H1 (cell line): ENCODE measurements around the gene GRIK4. TPM values are rescaled to one million over a fixed set of nuclear protein-coding genes. Genes with fewer than 3 reads are reported as not detected.

Experiments
- CTCF ChIA-PET: fragments of 300-600 bp; sonication (Branson Sonifier 250); formaldehyde crosslinking; loops from one replicate; lab custom pipeline; 2021; ENCODE audit not compliant: partially characterized antibody; lab: Charles Lee
- POLR2A ChIA-PET: fragments of 300-600 bp; sonication (Branson Sonifier 250); formaldehyde crosslinking; loops from one replicate; lab custom pipeline; 2021; ENCODE audit warnings: inconsistent platforms; ENCODE audit not compliant: partially characterized antibody; lab: Charles Lee
- DNase-seq, 2 experiments: peaks; one replicate each; pipeline versions ENCODE4 v3.0.0 to v3.0.0-alpha.2; 2010 to 2022; ENCODE audit warnings: low spot score in 2 of 2, low read depth in 1 of 2, mixed read lengths in 1 of 2
- FAIRE-seq: peaks from 2 replicates; lab custom pipeline; 2011; peaks lifted over from hg19 to GRCh38; lab: Jason Lieb, UNC
- H2AFZ ChIP-seq: 2 replicates; pipeline ENCODE4 v1.8.1; 2012; ENCODE audit warnings: low read length, inconsistent platforms
- H2AK5ac ChIP-seq: 2 replicates; pipeline ENCODE4 v1.6.1; 2013; ENCODE audit warnings: low read depth, low read length
- H2BK120ac ChIP-seq: replicated peaks from 2 replicates; pipeline ENCODE3; 2013; ENCODE audit warnings: low read depth, low read length, inconsistent platforms
- H2BK12ac ChIP-seq: 2 replicates; pipeline ENCODE4 v1.6.1; 2013; ENCODE audit warnings: low read depth, low read length
- H2BK15ac ChIP-seq: 2 replicates; pipeline ENCODE4 v1.6.1; 2013; ENCODE audit warnings: low read length
- H2BK20ac ChIP-seq: 2 replicates; pipeline ENCODE4 v1.6.1; 2013; ENCODE audit warnings: low read length
- H2BK5ac ChIP-seq: 2 replicates; pipeline ENCODE4 v1.6.1; 2013; ENCODE audit warnings: low read depth, low read length
- H3K14ac ChIP-seq: 2 replicates; pipeline ENCODE4 v1.6.1; 2013; ENCODE audit warnings: inconsistent platforms; ENCODE audit not compliant: insufficient read length
- H3K18ac ChIP-seq: 2 replicates; pipeline ENCODE4 v1.6.1; 2013; ENCODE audit warnings: low read length; ENCODE audit errors: extremely low read depth
- H3K23ac ChIP-seq: 2 replicates; pipeline ENCODE4 v1.6.1; 2013; ENCODE audit warnings: inconsistent platforms; ENCODE audit not compliant: insufficient read length
- H3K23me2 ChIP-seq: 2 replicates; pipeline ENCODE4 v1.6.1; 2013; ENCODE audit warnings: low read depth, low read length
- H3K27ac ChIP-seq: 2 replicates; pipeline ENCODE4 v1.6.1; 2011; ENCODE audit warnings: low read depth, low read length, inconsistent platforms
- H3K27me3 ChIP-seq, 4 experiments: replicated peaks in 1 of 4; 1 replicate in 1 of 4; 2 replicates in 3 of 4; pipeline versions ENCODE4 v1.6.1 to v1.8.1; 2011 to 2013; ENCODE audit warnings: low read length in 3 of 4, mild to moderate bottlenecking in 3 of 4, inconsistent platforms in 2 of 4, mixed read lengths in 2 of 4, moderate library complexity in 1 of 4; ENCODE audit not compliant: control insufficient read depth in 3 of 4, insufficient read depth in 3 of 4; ENCODE audit errors: extremely low read depth in 1 of 4
- H3K36me3 ChIP-seq, 4 experiments: 2 replicates each; pipeline versions ENCODE4 v1.6.1 to v1.8.1; 2011 to 2013; ENCODE audit warnings: mild to moderate bottlenecking in 4 of 4, low read length in 3 of 4, moderate library complexity in 2 of 4, control low read depth in 1 of 4, inconsistent platforms in 1 of 4; ENCODE audit not compliant: insufficient read depth in 4 of 4, control insufficient read depth in 2 of 4
- H3K4ac ChIP-seq: replicated peaks from 2 replicates; pipeline ENCODE3; 2013; ENCODE audit warnings: low read length, low read depth, mixed read lengths, inconsistent platforms; ENCODE audit not compliant: insufficient read length
- H3K4me1 ChIP-seq, 4 experiments: replicated peaks in 1 of 4; 1 replicate in 1 of 4; 2 replicates in 3 of 4; pipeline versions ENCODE4 v1.6.1 to v1.8.1; 2011 to 2013; ENCODE audit warnings: low read length in 3 of 4, inconsistent platforms in 2 of 4, mixed read lengths in 1 of 4; ENCODE audit not compliant: insufficient read depth in 4 of 4, control insufficient read depth in 3 of 4
- H3K4me2 ChIP-seq, 2 experiments: 2 replicates each; pipeline versions ENCODE4 v1.6.1 to v1.8.1; 2011 to 2013; ENCODE audit warnings: low read depth in 2 of 2, low read length in 2 of 2, control low read depth in 1 of 2, inconsistent platforms in 1 of 2, mild to moderate bottlenecking in 1 of 2; ENCODE audit not compliant: insufficient read depth in 1 of 2
- H3K4me3 ChIP-seq, 4 experiments: fragments of 200-600, 300-600 bp in 1 of 4; sonication (generic), shearing (Covaris generic), sonication (Bioruptor Twin) in 1 of 4; 2 replicates each; pipeline versions ENCODE4 v1.5.1 to v1.8.1; 2011 to 2016; ENCODE audit warnings: low read length in 4 of 4, low read depth in 3 of 4, control low read depth in 2 of 4, inconsistent platforms in 2 of 4, mild to moderate bottlenecking in 2 of 4, mixed read lengths in 1 of 4, moderate library complexity in 1 of 4; ENCODE audit not compliant: insufficient read depth in 2 of 4; ENCODE audit errors: extremely low read depth in 1 of 4
- H3K56ac ChIP-seq: replicated peaks from 2 replicates; pipeline ENCODE3; 2013; ENCODE audit warnings: low read depth, mild to moderate bottlenecking, mixed read lengths, low read length, inconsistent platforms; ENCODE audit not compliant: insufficient read length
- H3K79me1 ChIP-seq: 2 replicates; pipeline ENCODE4 v1.6.1; 2013; ENCODE audit warnings: low read depth, low read length, control low read depth
- H3K79me2 ChIP-seq, 2 experiments: 2 replicates each; pipeline versions ENCODE4 v1.6.1 to v1.8.1; 2012 to 2013; ENCODE audit warnings: low read length in 2 of 2, mild to moderate bottlenecking in 2 of 2, inconsistent platforms in 1 of 2; ENCODE audit not compliant: insufficient read depth in 2 of 2, control insufficient read depth in 1 of 2
- H3K9ac ChIP-seq, 4 experiments: replicated peaks in 1 of 4; 1 replicate in 1 of 4; 2 replicates in 3 of 4; pipeline versions ENCODE4 v1.6.1 to v1.8.1; 2011 to 2013; ENCODE audit warnings: low read depth in 3 of 4, low read length in 3 of 4, control low read depth in 2 of 4, mild to moderate bottlenecking in 2 of 4, moderate library complexity in 2 of 4, inconsistent platforms in 1 of 4; ENCODE audit errors: extremely low read depth in 1 of 4
- H3K9me3 ChIP-seq, 2 experiments: 2 replicates each; pipeline versions ENCODE4 v1.6.1 to v1.8.1; 2012 to 2013; ENCODE audit warnings: mild to moderate bottlenecking in 2 of 2, moderate library complexity in 2 of 2, control low read depth in 1 of 2, inconsistent platforms in 1 of 2, low read depth in 1 of 2, low read length in 1 of 2, mixed read lengths in 1 of 2; ENCODE audit not compliant: insufficient read depth in 2 of 2
- H4K20me1 ChIP-seq, 2 experiments: replicated peaks in 1 of 2; 2 replicates each; pipeline versions ENCODE3 to v1.8.1; 2011 to 2013; ENCODE audit warnings: inconsistent platforms in 2 of 2, low read length in 2 of 2, mild to moderate bottlenecking in 1 of 2; ENCODE audit not compliant: insufficient read depth in 2 of 2, control insufficient read depth in 1 of 2
- H4K5ac ChIP-seq: 2 replicates; pipeline ENCODE4 v1.6.1; 2013; ENCODE audit warnings: low read length, low read depth, mixed read lengths, inconsistent platforms; ENCODE audit not compliant: insufficient read length
- H4K8ac ChIP-seq: 2 replicates; pipeline ENCODE4 v1.8.0; 2013; ENCODE audit warnings: mild to moderate bottlenecking, moderate library complexity, low read length, inconsistent platforms; ENCODE audit not compliant: insufficient read depth; ENCODE audit errors: extremely low read depth
- H4K91ac ChIP-seq: replicated peaks from 2 replicates; pipeline ENCODE3; 2013; ENCODE audit warnings: low read length, mixed read lengths, inconsistent platforms; ENCODE audit not compliant: insufficient read length
- BACH1 ChIP-seq: IDR thresholded peaks from 2 replicates; pipeline ENCODE4 v1.6.1; 2012; ENCODE audit warnings: low read length, improper control_type of control experiment
- BRCA1 ChIP-seq: IDR thresholded peaks from 2 replicates; pipeline ENCODE4 v1.6.1; 2012; ENCODE audit warnings: low read depth, low read length, improper control_type of control experiment
- EZH2 ChIP-seq: fragments of 200-600 bp; sonication (generic); IDR thresholded peaks from 2 replicates; pipeline ENCODE4 v1.7.1; 2012; ENCODE audit warnings: low read depth, mild to moderate bottlenecking, moderate library complexity, low read length, inconsistent platforms; ENCODE audit not compliant: severe bottlenecking
- KDM4A ChIP-seq: IDR thresholded peaks from one replicate; pipeline ENCODE4 v1.7.1; 2012; ENCODE audit warnings: low read depth, mild to moderate bottlenecking, moderate library complexity, low read length, inconsistent platforms; ENCODE audit not compliant: severe bottlenecking
- POLR2A ChIP-seq, 2 experiments: IDR thresholded peaks; 1 replicate in 1 of 2; 2 replicates in 1 of 2; pipeline ENCODE4 v1.6.1; 2011; ENCODE audit warnings: low read depth in 2 of 2, low read length in 2 of 2, mild to moderate bottlenecking in 2 of 2; ENCODE audit errors: control extremely low read depth in 1 of 2
- RXRA ChIP-seq: IDR thresholded peaks from 2 replicates; pipeline ENCODE4 v1.6.1; 2011; ENCODE audit warnings: low read depth, mild to moderate bottlenecking, low read length, moderate library complexity; ENCODE audit not compliant: insufficient read depth
- SIRT6 ChIP-seq: IDR thresholded peaks from one replicate; pipeline ENCODE4 v1.7.1; 2012; ENCODE audit warnings: low read length, inconsistent platforms
- WGBS, 2 experiments: shearing (Covaris generic) in 1 of 2; methylation state at CpG; one replicate each; pipeline versions ENCODE4 v1.1.6 to v1.1.7; 2013 to 2015; ENCODE audit warnings: low lambda C conversion rate in 2 of 2, mixed read lengths in 2 of 2, inconsistent platforms in 1 of 2, low coverage in 1 of 2, missing lambda C conversion rate in 1 of 2; ENCODE audit not compliant: insufficient replicate concordance in 2 of 2, insufficient coverage in 1 of 2, insufficient read length in 1 of 2; ENCODE audit errors: extremely low coverage in 1 of 2, missing lambda C conversion rate in 1 of 2; 5-methylcytosine and 5-hydroxymethylcytosine counted together
- polyA plus RNA-seq, 7 experiments: library from polyadenylated mRNA; depleted of rRNA in 3 of 7; stranded (reverse) in 5 of 7; unstranded in 2 of 7; fragments of >200 nt in 5 of 7; fragments of 200-250 nt in 2 of 7; gene quantifications; 1 replicate in 5 of 7; 2 replicates in 1 of 7; 4 replicates in 1 of 7; pipeline versions ENCODE4 v1.2.1 to v1.2.3, GENCODE V29; 2011 to 2013; ENCODE audit warnings: missing spikeins in 2 of 7, mixed read lengths in 2 of 7
- total RNA-seq: library from RNA; stranded (reverse); fragmentation: NEBNext Ultra II Directional; extraction: Animal tissue kit (Norgen Biotek cat#: 25700); gene quantifications from 2 replicates; pipeline ENCODE4 v1.2.1, GENCODE V29; 2021

The GRIK4 gene
- total and polyA plus RNA-seq, 2 of the 8 experiments (the other 6 are each of a cell fraction or from before 2014, with no cell fraction given), result 1.2 to 2.9 TPM

GRCh38 chr11:120601536-120601935 is 90.0 kb downstream of the GRIK4 start:
- 84% methylated on average over 4 of the region's 4 CpGs; no CpG with 5 or more reads in 1 of the 2 experiments for WGBS, 2 experiments
- Histone ChIP-seq H3K14ac (no peak overlapping the region), H4K91ac (no peak overlapping the region), H3K36me3 (no peaks in the 10 kb centered on the region), H3K79me2 (no peaks in the 10 kb centered on the region), H3K9ac (no peak overlapping the region), H3K9me3 (no peaks in the 10 kb centered on the region), H2BK15ac (no peak overlapping the region), H3K4ac (no peak overlapping the region), H3K56ac (no peak overlapping the region), H2BK20ac (no peak overlapping the region), H2BK12ac (no peak overlapping the region), H3K18ac (no peak overlapping the region; the same call in 1 of the 2 replicates), H3K79me1 (no peaks in the 10 kb centered on the region; the same call in none of the 2 replicates), H4K5ac (no peak overlapping the region), H3K23ac (no peak overlapping the region), H4K8ac (no peak overlapping the region), H4K20me1 (no peaks in the 10 kb centered on the region), H2AK5ac (no peak overlapping the region), H3K27me3 (no peaks in the 10 kb centered on the region), H3K27ac (no peak overlapping the region), H3K4me2 (no peak overlapping the region), H3K23me2 (no peaks in the 10 kb centered on the region), H2BK120ac (no peak overlapping the region), H2AFZ (no peak overlapping the region)
- DNase-seq, result no peak
- ChIA-PET POLR2A (no interaction called here), CTCF (interaction anchor here (0.6 to 2.0 kb wide), 10 partner anchors 11 to 601 kb away, joined by 3 to 5 read pairs (median 4); no protein-coding TSS in a partner anchor)
- FAIRE-seq, result no peak
- TF ChIP-seq POLR2A (IDR thresholded peaks at IDR 0.05; ENCODE audit: control extremely low read depth in 1 of 2, low read depth in 2 of 2, low read length in 2 of 2) (no peak), SIRT6 (no peak), BACH1 (no peak), KDM4A (no peak), EZH2 (no peak), BRCA1 (no peak), RXRA (no peak)
- TF ChIP-seq, all 59 proteins: peak for 0
- Histone ChIP-seq H2BK5ac (no peak overlapping the region), H3K4me3 (no peak overlapping the region), H3K4me1 (peaks cover 2 to 15% (median 7%) of the 10 kb centered on the region in 4 experiments; a peak in 6 of 7 replicates)
